ENCODE results near the gene C1QTNF8. TPM values are rescaled to one million over a fixed set of nuclear protein-coding genes. Genes with fewer than 3 reads are reported as not detected.

Gene C1QTNF8
- total RNA-seq, 1 donor from 2014 or later, result not detected

- DNase-seq (ENCODE audit: extremely low read depth, low read depth, low spot score), result no peak
These were observed 32.1 kb upstream of the C1QTNF8 start for GRCh38 chr16:1127971-1128715.

- DNase-seq (ENCODE audit: extremely low read depth, low read depth, low spot score), result no peak
These were observed 31.1 kb upstream of the C1QTNF8 start for GRCh38 chr16:1127101-1127500.

- no peak for DNase-seq (ENCODE audit: extremely low read depth, low read depth, low spot score)
These were observed 30.5 kb upstream of the C1QTNF8 start for GRCh38 chr16:1126586-1126985.

GRCh38 chr16:1126044-1126443 lies 30.0 kb upstream of the C1QTNF8 start:
- DNase-seq (ENCODE audit: extremely low read depth, low read depth, low spot score), result no peak

GRCh38 chr16:1125471-1125870 lies 29.4 kb upstream of the C1QTNF8 start:
- no peak for DNase-seq (ENCODE audit: extremely low read depth, low read depth, low spot score)

GRCh38 chr16:1124795-1125194 lies 28.8 kb upstream of the C1QTNF8 start:
- no peak for DNase-seq (ENCODE audit: extremely low read depth, low read depth, low spot score)

GRCh38 chr16:1124291-1124690 lies 28.2 kb upstream of the C1QTNF8 start:
- DNase-seq (ENCODE audit: extremely low read depth, low read depth, low spot score), result no peak

- no peak for DNase-seq (ENCODE audit: extremely low read depth, low read depth, low spot score)
These were observed 27.6 kb upstream of the C1QTNF8 start for GRCh38 chr16:1123525-1124230.

GRCh38 chr16:1122398-1122765 lies 26.3 kb upstream of the C1QTNF8 start:
- DNase-seq (ENCODE audit: extremely low read depth, low read depth, low spot score), result no peak

- DNase-seq (ENCODE audit: extremely low read depth, low read depth, low spot score), result no peak
These were observed 25.8 kb upstream of the C1QTNF8 start for GRCh38 chr16:1121601-1122397.

- DNase-seq (ENCODE audit: extremely low read depth, low read depth, low spot score), result no peak
These were observed 25.0 kb upstream of the C1QTNF8 start for GRCh38 chr16:1121009-1121408.

- no peak for DNase-seq (ENCODE audit: extremely low read depth, low read depth, low spot score)
These were observed 24.5 kb upstream of the C1QTNF8 start for GRCh38 chr16:1120577-1120941.

GRCh38 chr16:1119766-1120576 lies 23.9 kb upstream of the C1QTNF8 start:
- no peak for DNase-seq (ENCODE audit: extremely low read depth, low read depth, low spot score)

GRCh38 chr16:1119129-1119528 lies 23.1 kb upstream of the C1QTNF8 start:
- DNase-seq (ENCODE audit: extremely low read depth, low read depth, low spot score), result no peak

- no peak for DNase-seq (ENCODE audit: extremely low read depth, low read depth, low spot score)
These were observed 21.9 kb upstream of the C1QTNF8 start for GRCh38 chr16:1117926-1118325.

GRCh38 chr16:1117176-1117900 lies 21.3 kb upstream of the C1QTNF8 start:
- DNase-seq (ENCODE audit: extremely low read depth, low read depth, low spot score), result no peak

GRCh38 chr16:1116693-1117077 lies 20.6 kb upstream of the C1QTNF8 start:
- no peak for DNase-seq (ENCODE audit: extremely low read depth, low read depth, low spot score)

- DNase-seq (ENCODE audit: extremely low read depth, low read depth, low spot score), result no peak
These were observed 18.0 kb upstream of the C1QTNF8 start for GRCh38 chr16:1113889-1114526.

GRCh38 chr16:1113489-1113888 lies 17.4 kb upstream of the C1QTNF8 start:
- DNase-seq (ENCODE audit: extremely low read depth, low read depth, low spot score), result no peak

Measured in glomerular endothelial cell (primary cell).